Measurements from ENCODE around the gene ARX. TPM values are rescaled to one million over a fixed set of nuclear protein-coding genes. Genes with fewer than 3 reads are reported as not detected.

ARX gene
- total RNA-seq, 2 donors from 2014 or later: 0.09 to 9.3 TPM

GRCh38 chrX:25029288-25029825 is 13.6 kb upstream of the ARX start:
- intact Hi-C loops (cut with DNase I): no loop called here
- no peak overlapping the region for H3K4me3 ChIP-seq
- H3K27ac ChIP-seq: no peak overlapping the region
- H3K4me1 ChIP-seq (replicated peaks): no peaks in the 10 kb centered on the region
- no peaks in the 10 kb centered on the region for H3K27me3 ChIP-seq (replicated peaks; ENCODE audit: insufficient read depth)
- DNase-seq (ENCODE audit: low spot score): no peak
- TF ChIP-seq POLR2A (IDR thresholded peaks at IDR 0.05) (no peak), POLR2AphosphoS5 (IDR thresholded peaks at IDR 0.05) (no peak), CTCF (IDR thresholded peaks at IDR 0.05) (no peak)
- WGBS: 91% methylated on average over 13 of the region's 16 CpGs
- H3K9me3 ChIP-seq: no peaks in the 10 kb centered on the region
- no peaks in the 10 kb centered on the region for H3K36me3 ChIP-seq

DNA sequence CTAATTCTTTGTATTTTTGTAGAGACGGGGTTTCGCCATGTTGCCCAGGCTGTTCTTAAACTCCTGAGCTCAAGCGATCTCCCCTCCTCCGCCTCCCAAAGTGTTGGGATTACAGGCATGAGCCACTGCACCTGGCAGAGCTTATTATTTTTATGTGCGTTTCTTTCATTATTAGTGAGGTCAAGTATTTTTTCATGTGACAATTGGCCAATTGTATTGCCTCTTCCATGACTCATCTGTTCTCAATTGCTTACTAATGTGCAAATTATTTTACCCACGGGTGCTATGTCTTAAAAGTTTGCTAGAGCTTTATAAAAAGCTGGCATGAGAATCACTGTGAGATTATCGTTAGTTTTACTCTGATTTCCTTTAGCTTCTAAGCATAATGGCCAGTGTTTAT is 13.0 kb upstream of the ARX start:
- intact Hi-C loops (cut with DNase I): no loop called here
- Histone ChIP-seq H3K4me1 (replicated peaks) (no peaks in the 10 kb centered on the region), H3K4me3 (no peak overlapping the region), H3K27me3 (replicated peaks; ENCODE audit: insufficient read depth) (no peaks in the 10 kb centered on the region), H3K27ac (no peak overlapping the region), H3K36me3 (no peaks in the 10 kb centered on the region), H3K9me3 (no peaks in the 10 kb centered on the region)
- DNase-seq (ENCODE audit: low spot score): no peak
- TF ChIP-seq POLR2AphosphoS5 (IDR thresholded peaks at IDR 0.05) (no peak), CTCF (IDR thresholded peaks at IDR 0.05) (no peak), POLR2A (IDR thresholded peaks at IDR 0.05) (no peak)
- 47% methylated on average over 7 of the region's 7 CpGs for WGBS

- TF ChIP-seq POLR2A (IDR thresholded peaks at IDR 0.05): no peak
- TF ChIP-seq CTCF (IDR thresholded peaks at IDR 0.05): no peak
- no peak for TF ChIP-seq POLR2AphosphoS5 (IDR thresholded peaks at IDR 0.05)
- no peaks in the 10 kb centered on the region for H3K27me3 ChIP-seq (replicated peaks; ENCODE audit: insufficient read depth)
- no peak overlapping the region for H3K27ac ChIP-seq
- no peak overlapping the region for H3K4me3 ChIP-seq
- H3K9me3 ChIP-seq: no peaks in the 10 kb centered on the region
- WGBS: 52% methylated on average over 6 of the region's 6 CpGs
- intact Hi-C loops (cut with DNase I): no loop called here
- H3K36me3 ChIP-seq: no peaks in the 10 kb centered on the region
- DNase-seq (ENCODE audit: low spot score): no peak
- no peaks in the 10 kb centered on the region for H3K4me1 ChIP-seq (replicated peaks)
Observed at GRCh38 chrX:25026576-25026975, 10.8 kb upstream of the ARX start.

DNA sequence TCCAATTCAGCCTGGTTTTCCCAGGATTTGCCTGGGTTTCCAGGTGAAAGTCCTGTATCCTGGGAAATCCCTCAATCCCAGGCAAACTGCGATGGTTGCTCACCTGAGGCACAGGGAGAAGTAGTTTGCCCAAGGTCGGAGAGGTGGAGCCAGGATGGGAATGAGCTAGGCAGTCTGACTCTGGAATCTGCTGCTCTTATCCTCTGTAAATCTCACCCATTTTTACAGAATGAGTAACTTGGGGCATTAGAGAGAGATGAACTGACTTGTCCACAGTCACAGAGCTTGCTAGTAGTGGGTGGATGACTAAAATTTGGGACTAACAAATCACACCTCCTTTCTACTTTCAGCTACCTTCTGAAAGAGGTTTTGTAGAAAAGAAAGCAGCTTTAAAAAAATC is 9.8 kb upstream of the ARX start:
- no peaks in the 10 kb centered on the region for H3K4me1 ChIP-seq (replicated peaks)
- DNase-seq (ENCODE audit: low spot score): no peak
- no peaks in the 10 kb centered on the region for H3K36me3 ChIP-seq
- TF ChIP-seq POLR2AphosphoS5 (IDR thresholded peaks at IDR 0.05) (no peak), CTCF (IDR thresholded peaks at IDR 0.05) (no peak), POLR2A (IDR thresholded peaks at IDR 0.05) (no peak)
- H3K27me3 ChIP-seq (replicated peaks; ENCODE audit: insufficient read depth): no peaks in the 10 kb centered on the region
- H3K27ac ChIP-seq: no peak overlapping the region
- H3K9me3 ChIP-seq: no peaks in the 10 kb centered on the region
- WGBS: 54% methylated on average over 2 of the region's 2 CpGs
- intact Hi-C loops (cut with DNase I): no loop called here
- H3K4me3 ChIP-seq: no peak overlapping the region

DNA sequence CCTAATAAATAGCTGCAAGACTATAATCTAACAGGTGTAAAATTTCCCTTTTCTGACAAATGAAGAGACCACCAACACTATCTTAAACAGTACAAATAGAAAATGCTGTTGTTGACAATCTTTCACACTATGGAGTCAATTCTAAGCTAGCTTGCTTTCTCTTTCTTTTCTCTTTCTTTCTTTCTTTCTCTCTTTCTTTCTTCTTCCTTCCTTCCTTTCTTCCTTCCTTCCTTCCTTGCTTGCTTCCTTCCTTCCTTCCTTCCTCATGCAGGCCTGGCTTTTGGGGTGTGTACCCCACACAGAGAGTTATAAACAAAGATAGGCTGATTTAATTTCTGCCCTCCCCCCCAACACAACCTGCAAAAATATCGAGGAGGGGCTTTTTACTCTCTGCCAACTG is 8.1 kb upstream of the ARX start:
- 33% methylated on average over 1 of the region's 1 CpG for WGBS
- no peaks in the 10 kb centered on the region for H3K9me3 ChIP-seq
- intact Hi-C loops (cut with DNase I): no loop called here
- no peak for DNase-seq (ENCODE audit: low spot score)
- H3K4me1 ChIP-seq (replicated peaks): no peaks in the 10 kb centered on the region
- H3K36me3 ChIP-seq: no peaks in the 10 kb centered on the region
- H3K4me3 ChIP-seq: no peak overlapping the region
- TF ChIP-seq POLR2AphosphoS5 (IDR thresholded peaks at IDR 0.05): no peak
- no peak for TF ChIP-seq POLR2A (IDR thresholded peaks at IDR 0.05)
- no peak for TF ChIP-seq CTCF (IDR thresholded peaks at IDR 0.05)
- no peak overlapping the region for H3K27ac ChIP-seq
- H3K27me3 ChIP-seq (replicated peaks; ENCODE audit: insufficient read depth): no peaks in the 10 kb centered on the region
